Prostate gland (tissue), 2 donors: ENCODE results near the gene SLC12A8. TPM values are rescaled to one million over a fixed set of nuclear protein-coding genes. Genes with fewer than 3 reads are reported as not detected.

ENCODE experiments used
- DNase-seq: peaks from one replicate; pipeline ENCODE4 v3.0.0-alpha.2; 2019; ENCODE audit warnings: low spot score
- H3K27ac ChIP-seq, 2 donors: fragments of 200-600 bp; sonication (generic); 2 replicates each; pipeline ENCODE4 v1.5.1; 2017 to 2019
- H3K27me3 ChIP-seq: fragments of 200-600 bp; sonication (generic); replicated peaks from 2 replicates; pipeline ENCODE4 v1.5.1; 2019; ENCODE audit not compliant: insufficient read depth
- H3K36me3 ChIP-seq, 2 donors: fragments of 200-600 bp; sonication (generic); 1 replicate in 1 of 2; 2 replicates in 1 of 2; pipeline versions ENCODE4 v1.5.1 to v1.8.1; 2017 to 2019
- H3K4me1 ChIP-seq: fragments of 200-600 bp; sonication (generic); replicated peaks from 2 replicates; pipeline ENCODE4 v1.5.1; 2019
- H3K4me3 ChIP-seq, 2 donors: fragments of 200-600 bp; sonication (generic); 2 replicates each; pipeline ENCODE4 v1.5.1; 2017 to 2019
- H3K9me3 ChIP-seq: fragments of 200-600 bp; sonication (generic); 2 replicates; pipeline ENCODE4 v1.5.1; 2017
- CTCF ChIP-seq, 4 experiments: fragments of 200-600 bp in 2 of 4; fragments of 450-650 bp in 2 of 4; sonication (generic) in 2 of 4; IDR thresholded peaks; 1 replicate in 3 of 4; 2 replicates in 1 of 4; pipeline ENCODE4 v1.5.1; 2016 to 2019; ENCODE audit warnings: antibody characterized with exemption in 4 of 4, mild to moderate bottlenecking in 2 of 4, moderate library complexity in 2 of 4
- POLR2A ChIP-seq: fragments of 450-650 bp; IDR thresholded peaks from one replicate; pipeline ENCODE4 v1.6.1; 2016; ENCODE audit warnings: antibody characterized with exemption, mild to moderate bottlenecking
- POLR2AphosphoS5 ChIP-seq: sonication (generic); formaldehyde crosslinking; IDR thresholded peaks from one replicate; pipeline ENCODE4 v1.6.1; 2017; ENCODE audit warnings: antibody characterized with exemption
- WGBS: methylation state at CpG from one replicate; pipeline ENCODE4 v1.1.5; 2018; 5-methylcytosine and 5-hydroxymethylcytosine counted together
- intact Hi-C: fragments of 100-400 bp; cut with DNase I; formaldehyde crosslinking; loops from one replicate; pipeline ENCODE4 v1.14.2; 2022
- total RNA-seq, 2 donors: library from RNA; depleted of rRNA; stranded (reverse); fragments of >200 nt; gene quantifications; one replicate each; pipeline ENCODE4 v1.1.0, GENCODE V29; 2016

Gene SLC12A8
- total RNA-seq, 2 donors from 2014 or later: 6.5 to 16.4 TPM

DNA sequence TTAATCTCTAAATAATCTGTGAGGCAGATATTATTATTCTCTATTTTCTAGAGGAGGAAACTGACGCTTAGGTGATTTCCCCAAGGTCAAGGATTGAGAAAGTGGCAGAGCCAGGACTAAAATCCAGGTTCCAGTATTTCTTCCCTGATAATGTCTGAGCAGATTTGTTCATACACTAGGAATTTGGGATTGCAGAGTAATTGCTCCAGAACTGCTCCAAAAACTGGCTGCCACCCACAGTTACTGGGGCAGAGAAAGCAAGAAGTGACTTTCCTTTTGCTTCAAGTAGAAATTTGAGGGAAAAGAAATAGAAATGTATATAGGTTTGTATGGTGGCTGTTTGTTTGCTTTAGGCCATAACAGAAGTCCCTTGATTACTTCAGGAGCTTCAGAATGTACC, 60.6 kb downstream of the SLC12A8 start:
- Histone ChIP-seq H3K27ac (no peak overlapping the region), H3K27me3 (no peaks in the 10 kb centered on the region), H3K4me3 (no peak overlapping the region), H3K9me3 (no peaks in the 10 kb centered on the region), H3K36me3 (no peaks in the 10 kb centered on the region), H3K4me1 (no peaks in the 10 kb centered on the region)
- 96% methylated on average over 1 of the region's 1 CpG for WGBS
- DNase-seq: no peak
- intact Hi-C loops: no loop called here
- TF ChIP-seq POLR2AphosphoS5 (no peak), CTCF (IDR thresholded peaks at IDR 0.05) (no peak), POLR2A (no peak)

DNA sequence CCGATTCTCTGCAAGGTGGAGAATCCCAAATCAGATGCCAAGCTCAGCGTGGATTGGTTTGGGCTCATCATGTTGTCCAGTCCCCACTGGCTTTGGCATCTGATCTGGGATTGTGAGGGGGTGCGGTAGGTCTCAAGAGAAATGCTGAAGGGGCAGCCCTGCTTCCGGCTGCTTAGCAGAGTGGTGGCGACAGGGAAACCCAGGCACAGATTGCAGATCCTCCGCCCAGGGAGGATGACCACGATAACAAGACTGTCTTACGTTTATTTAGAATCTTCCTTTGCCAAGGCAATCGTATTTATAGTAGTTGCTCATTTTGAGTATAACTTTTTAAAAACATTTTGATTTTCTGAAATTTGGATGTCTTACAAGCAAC, 61.1 kb downstream of the SLC12A8 start:
- intact Hi-C loops: no loop called here
- Histone ChIP-seq H3K4me1 (no peaks in the 10 kb centered on the region), H3K4me3 (no peak overlapping the region), H3K27me3 (no peaks in the 10 kb centered on the region), H3K36me3 (no peaks in the 10 kb centered on the region), H3K9me3 (no peaks in the 10 kb centered on the region), H3K27ac (no peak overlapping the region)
- no peak for DNase-seq
- 87% methylated on average over 9 of the region's 9 CpGs for WGBS
- TF ChIP-seq POLR2A (no peak), CTCF (IDR thresholded peaks at IDR 0.05) (no peak), POLR2AphosphoS5 (no peak)

- TF ChIP-seq POLR2AphosphoS5: no peak
- TF ChIP-seq CTCF (IDR thresholded peaks at IDR 0.05): peak in 2 of 4 experiments; percentile 22 to 26
- intact Hi-C loops: no loop called here
- H3K27me3 ChIP-seq: no peaks in the 10 kb centered on the region
- no peak for DNase-seq
- H3K27ac ChIP-seq: no peak overlapping the region
- no peak overlapping the region for H3K4me3 ChIP-seq
- no peaks in the 10 kb centered on the region for H3K36me3 ChIP-seq
- no peaks in the 10 kb centered on the region for H3K4me1 ChIP-seq
- no peaks in the 10 kb centered on the region for H3K9me3 ChIP-seq
- WGBS: 84% methylated on average over 14 of the region's 14 CpGs
These were observed 61.8 kb downstream of the SLC12A8 start for GRCh38 chr3:125150525-125151441.

- H3K27ac ChIP-seq: no peak overlapping the region
- no peaks in the 10 kb centered on the region for H3K36me3 ChIP-seq
- intact Hi-C loops: no loop called here
- DNase-seq: no peak
- TF ChIP-seq CTCF (IDR thresholded peaks at IDR 0.05): no peak
- TF ChIP-seq POLR2A: no peak
- TF ChIP-seq POLR2AphosphoS5: no peak
- no peaks in the 10 kb centered on the region for H3K4me1 ChIP-seq
- H3K27me3 ChIP-seq: no peaks in the 10 kb centered on the region
- H3K4me3 ChIP-seq: no peak overlapping the region
- no peaks in the 10 kb centered on the region for H3K9me3 ChIP-seq
These were observed 63.1 kb downstream of the SLC12A8 start for GRCh38 chr3:125149462-125149861.

DNA sequence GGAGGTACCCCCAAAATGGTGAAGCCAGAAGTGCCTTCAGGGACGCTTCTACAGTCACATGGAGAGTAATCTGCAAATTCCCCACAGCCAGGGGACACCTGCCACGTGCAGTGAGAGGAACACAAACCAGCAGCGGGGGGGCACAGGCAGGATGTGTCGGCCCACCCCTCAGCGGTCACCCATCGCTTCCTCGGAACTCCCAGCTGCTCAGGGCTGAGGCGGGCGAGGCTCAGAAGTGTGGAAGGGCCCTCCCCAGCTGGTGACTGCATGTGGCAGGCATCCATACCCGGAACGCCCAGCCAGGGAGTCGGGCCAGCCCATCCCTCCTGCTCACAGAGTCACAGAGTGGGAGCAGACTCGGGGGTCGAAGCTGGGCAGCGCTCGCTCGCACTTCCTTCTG, 63.7 kb downstream of the SLC12A8 start:
- Histone ChIP-seq H3K36me3 (no peaks in the 10 kb centered on the region), H3K4me1 (no peaks in the 10 kb centered on the region), H3K4me3 (no peak overlapping the region), H3K27ac (no peak overlapping the region), H3K27me3 (no peaks in the 10 kb centered on the region), H3K9me3 (no peaks in the 10 kb centered on the region)
- no peak for DNase-seq
- TF ChIP-seq CTCF (IDR thresholded peaks at IDR 0.05) (no peak), POLR2AphosphoS5 (no peak), POLR2A (no peak)
- WGBS: 44% methylated on average over 17 of the region's 17 CpGs
- intact Hi-C loops: no loop called here
